HG03565 (cell line): ENCODE measurements around the gene ATP1A3.
"Not testable (repeated sequence)": the region's sequence is repeated elsewhere in the genome, so short reads cannot be mapped to it uniquely, and the experiment has no call there.

Experiments
- ATAC-seq: cut with Tn5 transposase; IDR thresholded peaks from one replicate; pipeline ENCODE4 v1.9.1; 2021; ENCODE audit warnings: mild to moderate bottlenecking, moderate library complexity; ENCODE audit not compliant: unreplicated experiment

Gene ATP1A3

GRCh38 chr19:42012747-42013146 lies 18.7 kb upstream of the ATP1A3 start:
- not testable (repeated sequence) for ATAC-seq

GRCh38 chr19:42010245-42011126 lies 16.5 kb upstream of the ATP1A3 start:
- no peak for ATAC-seq

GRCh38 chr19:42006569-42006968 lies 12.5 kb upstream of the ATP1A3 start:
- ATAC-seq = no peak

- no peak for ATAC-seq
These were observed 11.5 kb upstream of the ATP1A3 start for GRCh38 chr19:42005504-42005903.

GRCh38 chr19:42003506-42004294 lies 9.7 kb upstream of the ATP1A3 start:
- ATAC-seq = no peak

GRCh38 chr19:41999878-42000208 lies 5.8 kb upstream of the ATP1A3 start:
- ATAC-seq = no peak

- ATAC-seq = no peak
These were observed 5.2 kb upstream of the ATP1A3 start for GRCh38 chr19:41999071-41999877.

GRCh38 chr19:41998246-41999020 lies 4.4 kb upstream of the ATP1A3 start:
- no peak for ATAC-seq

- ATAC-seq = no peak
These were observed 3.8 kb upstream of the ATP1A3 start for GRCh38 chr19:41997851-41998229.

- ATAC-seq = no peak
These were observed 3.3 kb upstream of the ATP1A3 start for GRCh38 chr19:41997121-41997850.

GRCh38 chr19:41995959-41996797 lies 2.1 kb upstream of the ATP1A3 start:
- ATAC-seq = no peak

- ATAC-seq = no peak
These were observed 1.2 kb upstream of the ATP1A3 start for GRCh38 chr19:41994994-41995958.

- ATAC-seq = no peak
These were observed 516 bp upstream of the ATP1A3 start for GRCh38 chr19:41994521-41994971.

GRCh38 chr19:41991925-41992569 lies 2.0 kb downstream of the ATP1A3 start:
- not testable (repeated sequence) for ATAC-seq

GRCh38 chr19:41991025-41991424 lies 3.0 kb downstream of the ATP1A3 start:
- ATAC-seq = no peak

- no peak for ATAC-seq
These were observed 3.4 kb downstream of the ATP1A3 start for GRCh38 chr19:41990615-41991014.

- ATAC-seq = no peak
These were observed 4.0 kb downstream of the ATP1A3 start for GRCh38 chr19:41990028-41990427.
